H1 (cell line): ENCODE data around the gene TMEM255B. TPM values are rescaled to one million over a fixed set of nuclear protein-coding genes. Genes with fewer than 3 reads are reported as not detected.

Experiments used
- GTF2F1 ChIP-seq: IDR thresholded peaks from 2 replicates; pipeline ENCODE4 v1.6.1; 2012; ENCODE audit warnings: low read depth, low read length, improper control_type of control experiment, borderline replicate concordance
- SIN3A ChIP-seq, 2 experiments: IDR thresholded peaks in 1 of 2; conservative IDR thresholded peaks in 1 of 2; 2 replicates each; pipeline ENCODE4 v1.6.1; 2011 to 2012; ENCODE audit warnings: low read length in 2 of 2, improper control_type of control experiment in 1 of 2, low read depth in 1 of 2, mild to moderate bottlenecking in 1 of 2
- polyA plus RNA-seq, 7 experiments: library from polyadenylated mRNA; depleted of rRNA in 3 of 7; stranded (reverse) in 5 of 7; unstranded in 2 of 7; fragments of >200 nt in 5 of 7; fragments of 200-250 nt in 2 of 7; gene quantifications; 1 replicate in 5 of 7; 2 replicates in 1 of 7; 4 replicates in 1 of 7; pipeline versions ENCODE4 v1.2.1 to v1.2.3, GENCODE V29; 2011 to 2013; ENCODE audit warnings: missing spikeins in 2 of 7, mixed read lengths in 2 of 7
- total RNA-seq: library from RNA; stranded (reverse); fragmentation: NEBNext Ultra II Directional; extraction: Animal tissue kit (Norgen Biotek cat#: 25700); gene quantifications from 2 replicates; pipeline ENCODE4 v1.2.1, GENCODE V29; 2021
- TF ChIP-seq, protein P1 (sequence below): IDR thresholded peaks from 2 replicates; pipeline ENCODE4 v1.6.1; 2012; ENCODE audit warnings: inconsistent platforms
- TF ChIP-seq, protein P2 (sequence below): IDR thresholded peaks from 2 replicates; pipeline ENCODE4 v1.6.1; 2012; ENCODE audit warnings: inconsistent platforms

TMEM255B gene
- total and polyA plus RNA-seq, 2 of the 8 experiments (the other 6 are each of a cell fraction or from before 2014, with no cell fraction given), result 3.4 to 4.4 TPM

DNA sequence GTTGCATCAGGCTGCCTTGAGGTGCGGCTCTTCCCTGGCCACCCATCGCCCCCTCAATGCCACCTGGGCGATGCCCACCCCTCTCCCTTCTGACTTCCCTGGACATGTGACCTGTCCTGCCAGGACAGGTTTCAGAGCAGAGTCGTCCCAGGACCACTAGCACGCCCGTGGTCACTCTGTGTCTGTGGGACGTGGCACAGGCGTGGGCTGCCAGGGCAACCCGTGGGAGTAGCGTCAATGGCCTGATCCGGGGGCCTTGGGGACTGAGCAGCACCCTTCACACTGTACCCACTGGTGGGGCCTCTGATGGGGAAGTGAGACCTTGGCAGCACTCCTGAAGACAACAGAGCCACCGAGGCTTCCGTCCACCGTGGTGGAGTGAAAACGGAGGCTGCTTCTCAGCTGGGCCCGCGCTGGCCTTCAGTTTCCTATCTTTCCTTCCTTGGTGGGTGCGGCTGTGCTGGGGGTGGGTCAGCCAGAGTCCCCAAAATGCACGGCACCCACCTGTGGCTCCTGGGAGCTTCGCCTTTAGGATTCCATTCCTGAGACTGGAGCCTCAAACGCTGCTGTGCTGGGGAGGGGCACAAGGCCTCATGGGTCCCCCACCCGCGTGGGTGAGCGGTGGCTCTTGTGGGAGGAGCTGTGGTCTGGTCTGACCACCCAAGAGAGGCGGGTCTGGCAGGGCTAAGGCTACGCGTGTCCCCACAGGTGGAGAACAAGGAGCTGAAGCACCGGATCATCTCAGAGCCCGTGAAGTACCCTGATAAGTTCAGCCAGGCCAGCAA is 26.7 kb upstream of the TMEM255B start (continued):
- TF ChIP-seq, protein P1, sequence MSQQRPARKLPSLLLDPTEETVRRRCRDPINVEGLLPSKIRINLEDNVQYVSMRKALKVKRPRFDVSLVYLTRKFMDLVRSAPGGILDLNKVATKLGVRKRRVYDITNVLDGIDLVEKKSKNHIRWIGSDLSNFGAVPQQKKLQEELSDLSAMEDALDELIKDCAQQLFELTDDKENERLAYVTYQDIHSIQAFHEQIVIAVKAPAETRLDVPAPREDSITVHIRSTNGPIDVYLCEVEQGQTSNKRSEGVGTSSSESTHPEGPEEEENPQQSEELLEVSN, result no peak
- TF ChIP-seq GTF2F1 (no peak), SIN3A (conservative IDR thresholded peaks at IDR 0.05 in 1 of 2, IDR thresholded peaks at IDR 0.05 in 1 of 2; ENCODE audit: low read depth in 1 of 2, low read length in 2 of 2) (no peak)
- TF ChIP-seq, protein P2, sequence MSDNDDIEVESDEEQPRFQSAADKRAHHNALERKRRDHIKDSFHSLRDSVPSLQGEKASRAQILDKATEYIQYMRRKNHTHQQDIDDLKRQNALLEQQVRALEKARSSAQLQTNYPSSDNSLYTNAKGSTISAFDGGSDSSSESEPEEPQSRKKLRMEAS, result no peak
